Dedifferentiated amniotic fluid mesenchymal stem cell (primary cell): ENCODE data around the gene CNOT3.
"Not testable (repeated sequence)": the region's sequence is repeated elsewhere in the genome, so short reads cannot be mapped to it uniquely, and the experiment has no call there.

Experiments
- DNase-seq: peaks from one replicate; pipeline ENCODE4 v3.0.0-alpha.2; 2016; ENCODE audit errors: extremely low spot score

CNOT3 gene

GRCh38 chr19:54191011-54191810 lies 53.6 kb downstream of the CNOT3 start, which contains the start of gene TSEN34:
TSS of gene TSEN34 (plus strand) at chr19:54191308. CDS start at chr19:54191365, 57 bp downstream.
- peak; percentile 57 for DNase-seq

DNA sequence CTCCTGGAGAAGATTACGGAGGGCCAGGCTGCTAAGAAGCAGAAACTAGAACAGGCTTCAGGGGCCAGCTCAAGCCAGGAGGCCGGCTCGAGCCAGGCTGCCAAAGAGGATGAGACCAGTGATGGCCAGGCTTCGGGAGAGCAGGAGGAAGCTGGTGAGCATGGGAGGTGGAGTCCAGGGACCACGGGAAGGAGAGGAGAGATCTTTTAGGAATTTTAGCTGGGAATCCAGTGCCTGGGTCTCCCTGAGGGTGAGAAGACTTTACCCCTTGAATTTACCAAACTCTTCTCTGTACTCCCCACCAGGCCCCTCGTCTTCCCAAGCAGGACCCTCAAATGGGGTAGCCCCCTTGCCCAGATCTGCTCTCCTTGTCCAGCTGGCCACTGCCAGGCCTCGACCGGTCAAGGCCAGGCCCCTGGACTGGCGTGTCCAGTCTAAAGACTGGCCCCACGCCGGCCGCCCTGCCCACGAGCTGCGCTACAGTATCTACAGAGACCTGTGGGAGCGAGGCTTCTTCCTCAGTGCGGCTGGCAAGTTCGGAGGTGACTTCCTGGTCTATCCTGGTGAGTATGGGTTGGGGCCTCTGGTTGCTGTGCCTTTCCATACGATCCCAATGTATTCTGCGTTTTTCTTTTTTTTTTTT lies 54.4 kb downstream of the CNOT3 start:
- no peak for DNase-seq

DNA sequence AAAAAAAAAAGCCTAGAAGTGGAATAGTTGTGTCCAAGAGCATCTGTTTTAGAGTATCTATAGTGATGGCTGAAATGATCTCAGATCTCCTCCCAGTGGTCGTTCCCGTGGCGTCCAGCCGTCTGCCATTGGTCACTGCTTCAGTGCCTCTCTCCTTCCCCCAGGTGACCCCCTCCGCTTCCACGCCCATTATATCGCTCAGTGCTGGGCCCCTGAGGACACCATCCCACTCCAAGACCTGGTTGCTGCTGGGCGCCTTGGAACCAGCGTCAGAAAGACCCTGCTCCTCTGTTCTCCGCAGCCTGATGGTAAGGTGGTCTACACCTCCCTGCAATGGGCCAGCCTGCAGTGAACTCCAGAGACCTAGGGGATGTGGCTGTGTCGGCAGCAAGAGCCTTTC lies 55.4 kb downstream of the CNOT3 start:
- DNase-seq, result no peak

DNA sequence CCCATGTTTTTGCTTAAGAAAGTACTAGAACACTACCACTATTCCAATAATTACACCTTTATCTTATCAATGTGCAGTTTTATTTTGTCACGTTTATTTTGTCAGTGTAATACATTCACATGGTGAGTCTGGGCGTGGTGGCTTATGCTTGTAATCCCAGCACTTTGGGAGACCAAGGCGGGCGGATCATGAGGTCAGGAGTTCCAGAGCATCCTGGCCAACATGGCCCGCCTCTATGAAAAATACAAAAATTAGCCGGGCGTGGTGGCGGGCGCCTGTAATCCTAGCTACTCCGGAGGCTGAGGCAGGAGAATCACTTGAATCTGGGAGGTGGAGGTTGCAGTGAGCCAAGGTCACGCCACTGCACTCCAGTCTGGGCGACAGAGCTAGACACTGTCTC lies 56.9 kb downstream of the CNOT3 start:
- DNase-seq, result not testable (repeated sequence)

GRCh38 chr19:54196536-54196935 lies 59.0 kb downstream of the CNOT3 start:
- DNase-seq, result peak; percentile 6

DNA sequence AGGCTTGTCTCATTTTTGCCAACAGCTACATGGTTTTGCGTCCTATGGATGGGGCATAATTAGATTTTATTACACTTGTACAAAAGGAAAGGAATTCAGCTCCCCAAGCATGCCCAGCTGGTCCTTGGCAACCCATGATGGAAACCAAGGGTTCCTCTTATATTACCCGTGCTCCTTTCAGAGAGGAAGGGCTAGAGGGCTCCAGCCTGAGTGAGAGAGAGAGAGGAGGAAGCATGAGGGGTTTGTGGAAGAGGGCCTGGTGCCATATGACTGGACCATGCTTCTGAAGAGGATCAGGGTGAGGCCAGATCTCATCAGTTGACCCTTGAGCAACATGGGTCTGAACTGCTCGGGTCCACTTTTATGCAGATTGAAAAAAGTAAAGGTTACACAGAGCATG lies 59.6 kb downstream of the CNOT3 start:
- no peak for DNase-seq

DNA sequence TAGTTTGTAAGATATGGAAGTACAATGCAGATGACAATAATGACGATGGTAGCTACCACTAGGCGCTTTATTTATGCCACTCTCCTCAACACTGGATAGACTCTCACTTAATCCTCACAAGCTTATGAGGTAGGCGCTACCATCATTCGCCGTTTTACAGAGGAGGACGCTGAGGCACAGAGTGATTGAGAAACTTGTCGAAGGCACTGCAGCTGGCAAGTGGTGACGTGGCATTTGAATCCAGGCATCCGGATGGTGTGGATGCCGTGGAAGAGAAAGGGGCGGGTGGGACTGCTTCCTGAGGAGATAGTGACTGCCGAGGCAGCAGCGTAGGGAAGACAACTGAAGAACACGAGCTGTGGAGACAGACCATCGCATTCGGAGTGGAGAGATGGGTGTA lies 61.8 kb downstream of the CNOT3 start:
- peak; percentile 12 for DNase-seq

DNA sequence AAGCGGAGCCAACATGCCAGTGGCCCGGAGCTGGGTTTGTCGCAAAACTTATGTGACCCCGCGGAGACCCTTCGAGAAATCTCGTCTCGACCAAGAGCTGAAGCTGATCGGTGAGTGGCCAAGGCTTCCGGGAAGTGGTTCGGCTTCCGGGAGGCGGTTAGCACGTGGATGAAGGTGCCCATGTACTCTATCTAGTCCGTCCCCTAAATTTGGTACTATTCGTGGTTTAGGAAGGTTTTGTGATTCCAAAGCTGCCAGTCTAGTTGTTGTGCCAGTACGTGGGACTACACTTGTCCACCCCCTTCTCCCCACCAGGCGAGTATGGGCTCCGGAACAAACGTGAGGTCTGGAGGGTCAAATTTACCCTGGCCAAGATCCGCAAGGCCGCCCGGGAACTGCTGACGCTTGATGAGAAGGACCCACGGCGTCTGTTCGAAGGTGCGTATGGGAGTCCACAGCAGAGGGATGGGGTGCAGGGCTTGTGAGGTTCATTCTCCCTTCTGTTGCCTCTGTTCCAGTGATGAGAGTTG lies 63.7 kb downstream of the CNOT3 start:
- DNase-seq, result no peak

DNA sequence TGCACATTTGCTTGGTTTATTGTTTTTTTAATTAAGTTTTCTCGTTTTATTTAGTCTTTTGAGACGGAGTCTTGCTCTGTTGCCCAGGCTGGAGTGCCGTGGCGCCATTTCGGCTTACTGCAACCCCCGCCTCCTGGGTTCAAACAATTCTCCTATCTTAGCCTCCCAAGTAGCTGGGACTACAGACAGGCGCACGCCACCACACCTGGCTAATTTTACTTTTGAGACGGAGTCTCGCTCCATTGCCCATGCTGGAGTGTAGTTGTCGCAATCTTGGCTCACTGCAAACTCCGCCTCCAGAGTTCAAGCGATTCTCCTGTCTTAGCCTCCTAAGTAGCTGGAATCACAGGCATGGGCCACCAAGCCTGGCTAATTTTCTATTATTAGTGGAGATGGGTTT lies 64.4 kb downstream of the CNOT3 start:
- no peak for DNase-seq

DNA sequence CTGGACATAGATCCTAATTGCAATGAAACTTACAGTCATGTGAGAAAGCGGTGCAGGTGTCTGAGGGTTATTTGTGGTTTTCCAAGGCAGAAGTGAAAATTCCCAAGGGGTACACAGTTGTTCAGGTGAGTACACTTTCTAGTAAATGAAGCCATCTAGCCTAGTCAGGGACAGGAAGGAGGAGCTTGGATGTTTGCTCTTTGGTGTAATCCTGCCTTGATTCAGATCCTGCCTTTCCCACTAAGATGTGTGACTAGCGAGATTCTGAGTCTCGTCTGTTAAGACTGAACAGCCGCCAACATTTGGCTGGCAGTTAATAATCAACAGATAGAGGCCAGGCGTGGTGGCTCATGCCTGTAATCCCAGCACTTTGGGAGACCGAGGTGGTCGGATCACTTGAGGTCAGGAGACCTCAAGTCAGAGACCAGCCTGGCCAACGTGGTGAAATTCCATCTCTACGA lies 65.6 kb downstream of the CNOT3 start:
- DNase-seq, result no peak

DNA sequence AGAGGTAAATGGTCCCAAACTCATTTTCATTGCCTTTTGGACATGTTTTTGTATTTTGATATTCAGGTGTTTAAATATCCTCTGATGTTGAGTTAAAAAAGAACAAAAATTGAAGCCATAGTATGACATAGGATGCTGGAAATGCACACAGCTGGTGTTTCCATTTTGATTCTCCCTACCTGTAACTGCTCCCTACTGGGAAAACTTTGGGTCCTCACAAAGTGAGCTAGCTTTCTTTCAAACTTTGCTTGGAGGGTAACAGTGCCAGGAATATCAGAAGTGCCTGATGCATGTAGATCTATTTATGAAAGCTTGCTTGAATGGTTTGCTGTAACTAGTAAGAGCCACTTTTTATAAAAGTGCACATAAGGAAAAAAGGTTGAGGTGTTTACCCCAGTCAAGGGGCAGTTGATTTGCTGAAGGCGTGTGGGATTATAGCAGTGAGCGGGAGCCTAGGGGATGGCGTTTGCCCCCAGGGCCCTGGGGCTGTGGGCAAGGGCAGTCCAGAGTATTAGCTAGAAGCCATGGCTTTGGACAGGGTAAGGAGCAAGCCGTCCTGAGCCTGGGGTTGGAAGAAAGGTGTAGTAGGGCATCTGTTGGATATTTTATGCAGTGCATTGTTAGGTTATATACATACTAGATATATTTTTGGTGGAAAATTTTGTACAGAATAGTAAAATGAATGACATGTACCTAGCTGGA lies 67.4 kb downstream of the CNOT3 start:
- no peak for DNase-seq
